Measurements from ENCODE around the gene PDE4B. TPM values are rescaled to one million over a fixed set of nuclear protein-coding genes. Genes with fewer than 3 reads are reported as not detected.

Gene PDE4B
- total and polyA plus RNA-seq, 10 of the 15 experiments (the other 5 are each of a cell fraction or from before 2014, with no cell fraction given), result 3.0 to 13.2 (median 5.7) TPM

DNA sequence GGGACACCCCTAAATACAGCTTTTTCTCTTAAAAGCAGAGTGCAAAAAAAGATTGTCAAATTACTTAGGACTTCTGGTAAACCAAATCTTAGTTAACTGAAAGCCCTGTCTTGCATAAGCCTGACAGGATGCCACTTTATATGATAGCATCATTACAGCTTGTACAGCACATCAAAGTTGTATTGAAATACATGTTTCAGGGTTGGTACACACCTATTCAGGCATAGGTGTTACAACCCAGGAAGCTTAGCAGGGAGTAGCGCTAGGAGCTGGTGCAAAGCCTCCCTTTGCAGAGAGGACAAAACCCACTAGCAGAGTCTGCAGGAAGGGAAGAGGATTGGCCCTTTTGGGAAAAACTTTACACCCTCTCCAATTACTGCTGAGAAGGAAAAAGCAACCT, 482.4 kb downstream of the PDE4B start (continued):
- no peak for TF ChIP-seq ZSCAN29 (IDR thresholded peaks at IDR 0.05)
- TF ChIP-seq SREBF2 (IDR thresholded peaks at IDR 0.05; ENCODE audit: low read length), result no peak
- TF ChIP-seq TCF7 (IDR thresholded peaks at IDR 0.05; ENCODE audit: borderline replicate concordance), result no peak
- TF ChIP-seq POLR2A (IDR thresholded peaks at IDR 0.05; ENCODE audit: low read depth, low read length), result no peak

DNA sequence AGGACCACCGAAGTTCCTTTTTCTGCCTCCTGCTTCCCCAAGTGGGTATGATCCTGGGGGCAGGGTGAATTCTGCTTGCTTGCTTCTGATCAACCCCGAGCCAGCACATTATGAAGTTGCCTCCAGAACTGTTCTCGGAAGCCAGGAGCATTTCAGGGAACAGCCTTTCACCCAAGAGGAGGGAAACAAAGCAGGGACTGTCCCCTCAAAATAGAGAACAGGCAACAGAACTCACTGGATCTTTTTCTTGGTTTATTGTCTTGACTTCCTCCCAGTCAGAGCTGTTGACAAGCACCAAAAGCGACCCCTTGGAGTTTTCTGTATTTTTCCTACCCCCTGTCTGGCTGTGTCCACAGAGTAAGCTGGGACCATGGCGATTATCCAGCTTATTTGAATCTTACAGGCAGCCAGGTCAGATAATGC, 482.9 kb downstream of the PDE4B start:
- no TSS peak for BruUV-seq (replicated peaks)
- Histone ChIP-seq H3K79me2 (ENCODE audit: control insufficient read depth, insufficient read depth, low read length) (no peaks in the 10 kb centered on the region), H3K27ac (ENCODE audit: control insufficient read depth, insufficient read depth) (no peak overlapping the region), H3K36me3 (ENCODE audit: control insufficient read depth in 2 of 2, insufficient read depth in 2 of 2, low read length in 1 of 2) (no peaks in the 10 kb centered on the region), H3K27me3 (replicated peaks in 1 of 2; ENCODE audit: control insufficient read depth in 2 of 2, insufficient read depth in 2 of 2, low read length in 1 of 2) (no peaks in the 10 kb centered on the region), H3K9me3 (replicated peaks; ENCODE audit: control insufficient read depth, insufficient read depth, low read length) (no peaks in the 10 kb centered on the region), H2AFZ (ENCODE audit: control insufficient read depth, low read depth, low read length) (no peak overlapping the region), H3K4me3 (0 out of 2 replicates have a peak overlapping the region, but pooled peaks have one; percentile 13), H4K20me1 (ENCODE audit: control insufficient read depth, insufficient read depth) (no peaks in the 10 kb centered on the region), H3K9ac (ENCODE audit: control insufficient read depth, insufficient read depth, low read length) (no peak overlapping the region), H3K4me1 (ENCODE audit: control insufficient read depth, insufficient read depth, low read length) (peaks cover 51% of the 10 kb centered on the region), H3K4me2 (ENCODE audit: control insufficient read depth, insufficient read depth) (peak overlapping the region; percentile 46; the same call in 1 of the 2 replicates)
- CTCF ChIA-PET, result interaction anchor here (0.9 to 3.3 kb wide), 9 partner anchors 19 to 229 kb away, joined by 3 to 21 read pairs (median 6); no protein-coding TSS in a partner anchor
- intact Hi-C loops (cut with micrococcal nuclease; ENCODE audit: unreplicated experiment), result loop anchor here (10.0 kb wide), 1 partner anchor 659 kb away; no protein-coding TSS in a partner anchor
- DNase-seq (ENCODE audit: low read depth, low spot score) (no peak), ATAC-seq (no peak), FAIRE-seq (no peak)
- TF ChIP-seq ETV6 (conservative IDR thresholded peaks at IDR 0.05 in 1 of 2, IDR thresholded peaks at IDR 0.05 in 1 of 2; ENCODE audit: borderline replicate concordance in 1 of 2, low read depth in 1 of 2), result no peak
- TF ChIP-seq, protein P1, sequence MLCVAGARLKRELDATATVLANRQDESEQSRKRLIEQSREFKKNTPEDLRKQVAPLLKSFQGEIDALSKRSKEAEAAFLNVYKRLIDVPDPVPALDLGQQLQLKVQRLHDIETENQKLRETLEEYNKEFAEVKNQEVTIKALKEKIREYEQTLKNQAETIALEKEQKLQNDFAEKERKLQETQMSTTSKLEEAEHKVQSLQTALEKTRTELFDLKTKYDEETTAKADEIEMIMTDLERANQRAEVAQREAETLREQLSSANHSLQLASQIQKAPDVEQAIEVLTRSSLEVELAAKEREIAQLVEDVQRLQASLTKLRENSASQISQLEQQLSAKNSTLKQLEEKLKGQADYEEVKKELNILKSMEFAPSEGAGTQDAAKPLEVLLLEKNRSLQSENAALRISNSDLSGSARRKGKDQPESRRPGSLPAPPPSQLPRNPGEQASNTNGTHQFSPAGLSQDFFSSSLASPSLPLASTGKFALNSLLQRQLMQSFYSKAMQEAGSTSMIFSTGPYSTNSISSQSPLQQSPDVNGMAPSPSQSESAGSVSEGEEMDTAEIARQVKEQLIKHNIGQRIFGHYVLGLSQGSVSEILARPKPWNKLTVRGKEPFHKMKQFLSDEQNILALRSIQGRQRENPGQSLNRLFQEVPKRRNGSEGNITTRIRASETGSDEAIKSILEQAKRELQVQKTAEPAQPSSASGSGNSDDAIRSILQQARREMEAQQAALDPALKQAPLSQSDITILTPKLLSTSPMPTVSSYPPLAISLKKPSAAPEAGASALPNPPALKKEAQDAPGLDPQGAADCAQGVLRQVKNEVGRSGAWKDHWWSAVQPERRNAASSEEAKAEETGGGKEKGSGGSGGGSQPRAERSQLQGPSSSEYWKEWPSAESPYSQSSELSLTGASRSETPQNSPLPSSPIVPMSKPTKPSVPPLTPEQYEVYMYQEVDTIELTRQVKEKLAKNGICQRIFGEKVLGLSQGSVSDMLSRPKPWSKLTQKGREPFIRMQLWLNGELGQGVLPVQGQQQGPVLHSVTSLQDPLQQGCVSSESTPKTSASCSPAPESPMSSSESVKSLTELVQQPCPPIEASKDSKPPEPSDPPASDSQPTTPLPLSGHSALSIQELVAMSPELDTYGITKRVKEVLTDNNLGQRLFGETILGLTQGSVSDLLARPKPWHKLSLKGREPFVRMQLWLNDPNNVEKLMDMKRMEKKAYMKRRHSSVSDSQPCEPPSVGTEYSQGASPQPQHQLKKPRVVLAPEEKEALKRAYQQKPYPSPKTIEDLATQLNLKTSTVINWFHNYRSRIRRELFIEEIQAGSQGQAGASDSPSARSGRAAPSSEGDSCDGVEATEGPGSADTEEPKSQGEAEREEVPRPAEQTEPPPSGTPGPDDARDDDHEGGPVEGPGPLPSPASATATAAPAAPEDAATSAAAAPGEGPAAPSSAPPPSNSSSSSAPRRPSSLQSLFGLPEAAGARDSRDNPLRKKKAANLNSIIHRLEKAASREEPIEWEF (IDR thresholded peaks at IDR 0.05; ENCODE audit: insufficient replicate concordance, low read depth, low read length), result peak; percentile 16
- in situ Hi-C loops (cut with MboI), result loop anchor here (25.0 kb wide), 2 partner anchors 887 to 1062 kb away; partner anchors contain the start of gene IL23R
- WGBS (ENCODE audit: insufficient coverage, insufficient replicate concordance, low lambda C conversion rate, missing lambda C conversion rate), result 46% methylated on average over 5 of the region's 5 CpGs
- POLR2A ChIA-PET, result interaction anchor here (1.1 to 1.9 kb wide), 3 partner anchors 10 to 75 kb away, joined by 4 to 9 read pairs (median 4); no protein-coding TSS in a partner anchor
- SMC1A ChIA-PET (ENCODE audit: uncharacterized antibody, unreplicated experiment), result interaction anchor here (0.9 to 18.6 kb wide), 20 partner anchors 8 to 174 kb away, joined by 3 to 290 read pairs (median 6); no protein-coding TSS in a partner anchor
- RAD21 ChIA-PET (ENCODE audit: unreplicated experiment), result interaction anchor here (0.9 to 5.2 kb wide), 11 partner anchors 16 to 170 kb away, joined by 3 to 36 read pairs (median 3); no protein-coding TSS in a partner anchor

Measured in GM12878 (cell line).